ENCODE data around the gene TFR2. TPM values are rescaled to one million over a fixed set of nuclear protein-coding genes. Genes with fewer than 3 reads are reported as not detected.

The TFR2 gene
- total and polyA plus RNA-seq, 2 of the 4 experiments (the other 2 are of a cell fraction): 0.18 to 0.50 TPM

- Histone ChIP-seq H3K27me3 (ENCODE audit: control insufficient read depth, insufficient read depth, low read length) (no peaks in the 10 kb centered on the region), H3K14ac (replicated peaks; ENCODE audit: low read depth, low read length) (peak overlapping the region; percentile 80), H3K4me1 (ENCODE audit: control insufficient read depth, insufficient read depth, low read length) (peaks cover 12% of the 10 kb centered on the region), H3K9me1 (ENCODE audit: insufficient read depth, low read length) (peaks cover 5% of the 10 kb centered on the region), H2BK120ac (ENCODE audit: low read depth, low read length) (peak overlapping the region; percentile 49; the same call in 1 of the 2 replicates), H4K20me1 (ENCODE audit: insufficient read depth, low read length) (peaks cover 39% of the 10 kb centered on the region), H3K18ac (ENCODE audit: low read depth, low read length) (peak overlapping the region; percentile 71), H3K9me3 (ENCODE audit: control insufficient read depth, insufficient read depth, low read length) (no peaks in the 10 kb centered on the region), H3K79me1 (ENCODE audit: low read depth in 1 of 2, low read length in 2 of 2) (peaks cover 17 to 60% of the 10 kb centered on the region in 2 experiments), H3K4ac (ENCODE audit: low read depth, low read length) (peak overlapping the region; percentile 92), H3K9ac (ENCODE audit: low read depth, low read length) (peak overlapping the region; percentile 79), H3K4me2 (ENCODE audit: low read depth, low read length) (peak overlapping the region; percentile 86), H3K36me3 (ENCODE audit: control insufficient read depth, insufficient read depth, low read length) (peaks cover 27% of the 10 kb centered on the region), H2BK5ac (ENCODE audit: low read depth, low read length, poor library complexity, severe bottlenecking) (peak overlapping the region; percentile 83), H2BK20ac (ENCODE audit: low read depth, low read length) (0 out of 2 replicates have a peak overlapping the region, but pooled peaks have one; percentile 41), H2AK9ac (replicated peaks; ENCODE audit: low read depth, low read length, poor library complexity) (peak overlapping the region; percentile 96), H2AFZ (replicated peaks; ENCODE audit: low read length, poor library complexity) (peak overlapping the region; percentile 76), H3K4me3 (ENCODE audit: insufficient read depth, low read depth, low read length) (peak overlapping the region; percentile 72), H2BK15ac (ENCODE audit: low read depth, low read length) (peak overlapping the region; percentile 29; the same call in 1 of the 3 replicates), H3K27ac (ENCODE audit: insufficient read depth, low read length) (peak overlapping the region; percentile 90), H4K8ac (ENCODE audit: low read depth in 2 of 2, low read length in 2 of 2) (peak overlapping the region; percentile 29 to 84; a peak in 1 of 4 replicates), H4K5ac (ENCODE audit: low read depth, low read length) (peak overlapping the region; percentile 49), H4K91ac (ENCODE audit: insufficient read depth, low read depth, low read length) (peak overlapping the region; percentile 38), H3K23ac (ENCODE audit: low read depth, low read length) (peak overlapping the region; percentile 75; the same call in 1 of the 2 replicates), H3K56ac (ENCODE audit: extremely low read depth, insufficient read depth, low read length) (peak overlapping the region; percentile 52), H2AK5ac (ENCODE audit: low read depth, low read length) (peak overlapping the region; percentile 98)
- ATAC-seq (ENCODE audit: low read depth) (peak; percentile 2), DNase-seq (peak; percentile 89)
- dilution Hi-C loops (cut with HindIII; ENCODE audit: low sequenced_read_pairs, unreplicated experiment): no loop called here
- TF ChIP-seq BHLHE40 (IDR thresholded peaks at IDR 0.05; ENCODE audit: low read depth, low read length): no peak
- TF ChIP-seq MXI1 (IDR thresholded peaks at IDR 0.05; ENCODE audit: borderline replicate concordance, low read depth, low read length): 0 out of 2 replicates have a peak, but pooled peaks have one; percentile 70
- TF ChIP-seq FOS (IDR thresholded peaks at IDR 0.05; ENCODE audit: low read depth, low read length): 0 out of 2 replicates have a peak, but pooled peaks have one; percentile 12
- TF ChIP-seq SMC3 (IDR thresholded peaks at IDR 0.05; ENCODE audit: low read depth, low read length): 0 out of 2 replicates have a peak, but pooled peaks have one; percentile 8
- in situ Hi-C loops (cut with MboI; ENCODE audit: low sequenced_read_pairs): loop anchor here (25.0 kb wide), 1 partner anchor 277 kb away; the partner anchor contains the start of genes SLC12A9 and TRIP6
- intact Hi-C loops (cut with micrococcal nuclease): loop anchor here (10.0 kb wide), 1 partner anchor 250 kb away; no protein-coding TSS in a partner anchor
- TSS peak; percentile 56 for BruUV-seq (replicated peaks)
- ChIA-PET CTCF (interaction anchor here (0.8 to 1.6 kb wide), 3 partner anchors 18 to 106 kb away, joined by 3 to 6 read pairs (median 4); no protein-coding TSS in a partner anchor), POLR2A (ENCODE audit: unreplicated experiment) (interaction anchor here (0.6 to 1.4 kb wide), 6 partner anchors 21 to 290 kb away, joined by 3 to 7 read pairs (median 4); partner anchors contain the start of genes GNB2, MOSPD3 and SRRT)
- 0% methylated on average over 8 of the region's 20 CpGs; no CpG with 5 or more reads in 1 of the 2 experiments for WGBS, 2 experiments (ENCODE audit: extremely low coverage in 2 of 2, insufficient read length in 1 of 2)
These were observed 56.5 kb downstream of the TFR2 start for GRCh38 chr7:100584683-100585510.

All from IMR-90 (cell line).